Activated CD4-positive, alpha-beta memory T cell treated with anti-CD3 and anti-CD28 coated beads for 36 hours (primary cell): Measurements from ENCODE around the gene ADGRG1. TPM values are rescaled to one million over a fixed set of nuclear protein-coding genes. Genes with fewer than 3 reads are reported as not detected.
"Not testable (repeated sequence)": the region's sequence is repeated elsewhere in the genome, so short reads cannot be mapped to it uniquely, and the experiment has no call there.

Source experiments
- CTCF ChIA-PET: fragments of 350-600 bp; sonication (Branson Sonifier 250); formaldehyde crosslinking; loops from one replicate; lab custom pipeline; 2021; ENCODE audit warnings: antibody characterized with exemption, inconsistent platforms; lab: Charles Lee
- POLR2A ChIA-PET: fragments of 350-600 bp; sonication (Branson Sonifier 250); formaldehyde crosslinking; loops from one replicate; lab custom pipeline; 2021; ENCODE audit warnings: antibody characterized with exemption; lab: Charles Lee
- DNase-seq: peaks from one replicate; pipeline ENCODE4 v3.0.0-alpha.2; 2020
- H3K27ac Mint-ChIP-seq: one replicate; pipeline ENCODE4 v1.8.0; 2021; ENCODE audit warnings: mixed read lengths
- H3K27me3 Mint-ChIP-seq: one replicate; pipeline ENCODE4 v1.8.0; 2021; ENCODE audit warnings: mixed read lengths
- H3K36me3 Mint-ChIP-seq: one replicate; pipeline ENCODE4 v1.8.0; 2021; ENCODE audit warnings: mixed read lengths
- H3K4me1 Mint-ChIP-seq: one replicate; pipeline ENCODE4 v1.8.0; 2021; ENCODE audit warnings: low read depth, mixed read lengths
- H3K4me3 Mint-ChIP-seq: one replicate; pipeline ENCODE4 v1.8.0; 2021; ENCODE audit warnings: mild to moderate bottlenecking, mixed read lengths
- H3K9me3 Mint-ChIP-seq: one replicate; pipeline ENCODE4 v1.8.0; 2021; ENCODE audit warnings: mixed read lengths
- intact Hi-C: fragments of 100-400 bp; cut with micrococcal nuclease; formaldehyde crosslinking; loops from one replicate; pipeline ENCODE4 v1.15.1; 2023
- total RNA-seq, 2 experiments: library from RNA; stranded (reverse); gene quantifications; one replicate each; pipeline ENCODE4 v1.2.3, GENCODE V29; 2021

Gene ADGRG1
- total RNA-seq, 2 experiments from 2014 or later = 4.7 to 6.0 TPM

- H3K36me3 Mint-ChIP-seq = no peaks in the 10 kb centered on the region
- intact Hi-C loops = no loop called here
- ChIA-PET POLR2A (no interaction called here), CTCF (interaction anchor here (1.5 kb wide), 1 partner anchor 128 kb away, joined by 3 read pairs; no protein-coding TSS in a partner anchor)
- no peak for DNase-seq
- H3K4me1 Mint-ChIP-seq = peaks cover 2% of the 10 kb centered on the region
- no peak overlapping the region for H3K27ac Mint-ChIP-seq
- peaks cover 8% of the 10 kb centered on the region for H3K27me3 Mint-ChIP-seq
- no peak overlapping the region for H3K4me3 Mint-ChIP-seq
- no peaks in the 10 kb centered on the region for H3K9me3 Mint-ChIP-seq
Observed at GRCh38 chr16:57704011-57704904, 75.8 kb downstream of the ADGRG1 start.

- Mint-ChIP-seq H3K4me3 (no peak overlapping the region), H3K36me3 (no peaks in the 10 kb centered on the region), H3K4me1 (peaks cover 2% of the 10 kb centered on the region), H3K27ac (no peak overlapping the region), H3K27me3 (peaks cover 8% of the 10 kb centered on the region), H3K9me3 (no peaks in the 10 kb centered on the region)
- no peak for DNase-seq
- CTCF ChIA-PET = no interaction called here
- intact Hi-C loops = no loop called here
- POLR2A ChIA-PET = no interaction called here
Observed at GRCh38 chr16:57704905-57705852, 76.7 kb downstream of the ADGRG1 start.

GRCh38 chr16:57706717-57707116 lies 78.3 kb downstream of the ADGRG1 start:
- ChIA-PET CTCF (no interaction called here), POLR2A (no interaction called here)
- Mint-ChIP-seq H3K27ac (no peak overlapping the region), H3K9me3 (no peaks in the 10 kb centered on the region), H3K4me3 (no peak overlapping the region), H3K36me3 (no peaks in the 10 kb centered on the region), H3K27me3 (peaks cover 10% of the 10 kb centered on the region), H3K4me1 (peaks cover 2% of the 10 kb centered on the region)
- no peak for DNase-seq
- intact Hi-C loops = no loop called here

- peaks cover 2% of the 10 kb centered on the region for H3K4me1 Mint-ChIP-seq
- POLR2A ChIA-PET = no interaction called here
- peaks cover 10% of the 10 kb centered on the region for H3K27me3 Mint-ChIP-seq
- DNase-seq = no peak
- no peak overlapping the region for H3K4me3 Mint-ChIP-seq
- intact Hi-C loops = no loop called here
- H3K36me3 Mint-ChIP-seq = no peaks in the 10 kb centered on the region
- no peak overlapping the region for H3K27ac Mint-ChIP-seq
- CTCF ChIA-PET = no interaction called here
- H3K9me3 Mint-ChIP-seq = no peaks in the 10 kb centered on the region
Observed at GRCh38 chr16:57707331-57707730, 78.9 kb downstream of the ADGRG1 start.

GRCh38 chr16:57708168-57708567 lies 79.7 kb downstream of the ADGRG1 start:
- ChIA-PET CTCF (no interaction called here), POLR2A (no interaction called here)
- no peak overlapping the region for H3K27ac Mint-ChIP-seq
- intact Hi-C loops = no loop called here
- no peaks in the 10 kb centered on the region for H3K9me3 Mint-ChIP-seq
- no peaks in the 10 kb centered on the region for H3K36me3 Mint-ChIP-seq
- peaks cover 10% of the 10 kb centered on the region for H3K27me3 Mint-ChIP-seq
- H3K4me3 Mint-ChIP-seq = no peak overlapping the region
- DNase-seq = no peak
- H3K4me1 Mint-ChIP-seq = peaks cover 2% of the 10 kb centered on the region

- intact Hi-C loops = no loop called here
- CTCF ChIA-PET = interaction anchor here (1.1 kb wide), 1 partner anchor 134 kb away, joined by 3 read pairs; no protein-coding TSS in a partner anchor
- Mint-ChIP-seq H3K4me3 (no peak overlapping the region), H3K27me3 (peaks cover 10% of the 10 kb centered on the region), H3K27ac (no peak overlapping the region), H3K4me1 (peaks cover 2% of the 10 kb centered on the region), H3K36me3 (no peaks in the 10 kb centered on the region), H3K9me3 (no peaks in the 10 kb centered on the region)
- DNase-seq = no peak
- POLR2A ChIA-PET = no interaction called here
Observed at GRCh38 chr16:57709663-57710062, 81.2 kb downstream of the ADGRG1 start.

DNA sequence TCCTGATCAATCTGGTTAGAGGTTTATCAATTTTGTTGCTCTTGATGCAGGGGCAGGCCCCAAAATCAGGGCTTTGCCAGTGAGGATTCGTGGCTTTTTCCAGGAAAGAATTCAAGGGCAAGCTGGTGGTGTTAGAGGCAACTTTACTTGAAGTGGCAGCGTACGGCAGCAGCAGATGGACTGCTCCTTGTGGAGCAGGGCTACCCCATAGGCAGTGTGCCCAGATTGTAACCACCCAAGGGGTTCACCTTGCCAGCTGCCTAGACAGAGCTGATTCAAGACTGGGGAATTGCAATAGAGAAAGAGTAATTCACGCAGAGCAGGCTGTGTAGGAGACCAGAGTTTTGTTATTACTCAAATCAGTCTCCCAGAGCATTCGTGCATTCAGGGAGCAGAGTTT lies 82.9 kb downstream of the ADGRG1 start:
- POLR2A ChIA-PET = no interaction called here
- CTCF ChIA-PET = no interaction called here
- no peak for DNase-seq
- Mint-ChIP-seq H3K4me1 (peaks cover 2% of the 10 kb centered on the region), H3K36me3 (no peaks in the 10 kb centered on the region), H3K27ac (no peak overlapping the region), H3K9me3 (no peaks in the 10 kb centered on the region), H3K4me3 (no peak overlapping the region), H3K27me3 (peaks cover 14% of the 10 kb centered on the region)
- intact Hi-C loops = no loop called here

DNA sequence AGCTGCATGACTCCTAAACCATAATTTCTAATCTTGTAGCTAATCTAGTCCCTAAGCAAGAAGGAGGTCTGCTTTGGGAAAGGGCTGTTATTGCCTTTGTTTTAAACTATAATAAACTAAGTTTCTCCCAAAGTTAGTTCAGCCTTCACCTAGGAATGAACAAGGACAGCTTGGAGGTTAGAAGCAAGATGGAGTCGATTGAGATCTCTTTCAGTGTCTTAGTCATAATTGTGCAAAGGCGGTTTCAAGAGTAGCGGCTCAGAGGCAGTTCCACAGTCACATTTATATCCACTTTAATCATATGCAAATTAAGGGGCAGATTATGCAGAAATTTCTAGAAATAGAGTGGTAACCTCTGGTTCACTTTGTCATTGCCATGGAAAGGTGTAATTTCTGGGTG lies 83.6 kb downstream of the ADGRG1 start:
- no peak for DNase-seq
- H3K27ac Mint-ChIP-seq = no peak overlapping the region
- ChIA-PET CTCF (no interaction called here), POLR2A (no interaction called here)
- no peaks in the 10 kb centered on the region for H3K9me3 Mint-ChIP-seq
- H3K27me3 Mint-ChIP-seq = peaks cover 14% of the 10 kb centered on the region
- intact Hi-C loops = no loop called here
- H3K4me1 Mint-ChIP-seq = peaks cover 2% of the 10 kb centered on the region
- H3K4me3 Mint-ChIP-seq = no peak overlapping the region
- no peaks in the 10 kb centered on the region for H3K36me3 Mint-ChIP-seq

DNA sequence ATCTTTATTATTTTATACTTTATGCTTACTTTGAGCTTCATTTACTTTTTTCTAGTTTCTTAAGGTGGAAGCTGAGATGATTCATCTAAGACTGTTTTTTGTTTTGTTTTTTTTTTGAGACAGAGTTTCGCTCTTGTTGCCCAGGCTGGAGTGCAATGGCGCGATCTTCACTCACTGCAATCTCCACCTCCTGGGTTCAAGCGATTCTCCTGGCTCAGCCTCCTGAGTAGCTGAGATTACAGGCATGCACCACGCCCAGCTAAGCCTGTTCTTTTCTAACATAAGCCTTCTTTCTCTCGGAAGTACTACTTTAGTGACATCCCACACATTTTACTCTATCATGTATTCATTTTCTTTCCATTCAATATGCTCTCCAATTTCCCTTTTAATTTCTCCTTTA lies 84.1 kb downstream of the ADGRG1 start:
- peaks cover 14% of the 10 kb centered on the region for H3K27me3 Mint-ChIP-seq
- H3K4me3 Mint-ChIP-seq, intact Hi-C loops, POLR2A ChIA-PET, H3K36me3 Mint-ChIP-seq, H3K4me1 Mint-ChIP-seq, H3K27ac Mint-ChIP-seq, DNase-seq, H3K9me3 Mint-ChIP-seq, CTCF ChIA-PET: not testable (repeated sequence)

DNA sequence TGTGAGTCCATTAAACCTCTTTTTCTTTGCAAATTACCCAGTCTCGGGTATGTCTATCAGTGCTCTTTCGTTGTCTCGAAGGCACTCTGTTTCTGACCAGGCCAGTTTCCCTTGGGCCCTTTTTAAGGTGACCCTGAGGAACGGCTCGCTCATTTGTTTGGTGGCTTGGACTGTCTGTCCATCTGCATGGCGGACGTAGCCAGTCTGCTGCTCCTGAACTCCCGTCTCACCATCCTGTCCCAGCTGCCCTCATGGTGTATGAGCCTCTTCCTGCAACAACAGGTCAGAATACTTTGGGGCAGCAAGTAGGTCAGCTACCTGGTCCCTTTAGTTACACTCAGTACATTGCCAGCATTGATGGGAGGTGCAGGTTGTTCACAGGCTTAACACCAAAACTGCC lies 85.2 kb downstream of the ADGRG1 start:
- ChIA-PET POLR2A (no interaction called here), CTCF (no interaction called here)
- no peak for DNase-seq
- no peak overlapping the region for H3K27ac Mint-ChIP-seq
- H3K9me3 Mint-ChIP-seq = no peaks in the 10 kb centered on the region
- no peak overlapping the region for H3K4me3 Mint-ChIP-seq
- H3K27me3 Mint-ChIP-seq = peaks cover 6% of the 10 kb centered on the region
- H3K4me1 Mint-ChIP-seq = no peaks in the 10 kb centered on the region
- intact Hi-C loops = no loop called here
- no peaks in the 10 kb centered on the region for H3K36me3 Mint-ChIP-seq

DNA sequence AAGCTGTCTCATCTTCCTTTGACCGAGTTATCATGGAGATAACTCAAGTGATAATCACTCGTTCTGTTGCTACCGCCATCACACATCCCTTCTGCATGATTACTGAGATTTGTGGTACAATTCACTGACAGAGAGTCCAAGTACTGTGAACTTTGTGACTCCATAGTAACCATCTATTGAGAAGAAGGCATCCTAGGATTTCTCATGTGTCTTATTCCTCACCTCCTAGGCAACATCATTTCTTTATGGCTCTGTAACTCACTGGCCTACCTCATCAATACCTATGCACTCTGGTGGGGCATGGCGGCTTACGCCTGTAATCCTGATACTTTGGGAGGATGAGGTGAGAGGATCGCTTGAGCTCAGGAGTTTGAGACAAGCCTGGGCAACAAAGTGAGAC lies 85.6 kb downstream of the ADGRG1 start:
- Mint-ChIP-seq H3K4me3 (no peak overlapping the region), H3K27ac (no peak overlapping the region), H3K4me1 (no peaks in the 10 kb centered on the region), H3K27me3 (peaks cover 6% of the 10 kb centered on the region), H3K36me3 (no peaks in the 10 kb centered on the region), H3K9me3 (no peaks in the 10 kb centered on the region)
- POLR2A ChIA-PET = no interaction called here
- no peak for DNase-seq
- intact Hi-C loops = no loop called here
- CTCF ChIA-PET = interaction anchor here (0.7 kb wide), 1 partner anchor 12 kb away, joined by 4 read pairs; no protein-coding TSS in a partner anchor
